ENCODE measurements around the gene DOCK3.

The DOCK3 gene, protein sequence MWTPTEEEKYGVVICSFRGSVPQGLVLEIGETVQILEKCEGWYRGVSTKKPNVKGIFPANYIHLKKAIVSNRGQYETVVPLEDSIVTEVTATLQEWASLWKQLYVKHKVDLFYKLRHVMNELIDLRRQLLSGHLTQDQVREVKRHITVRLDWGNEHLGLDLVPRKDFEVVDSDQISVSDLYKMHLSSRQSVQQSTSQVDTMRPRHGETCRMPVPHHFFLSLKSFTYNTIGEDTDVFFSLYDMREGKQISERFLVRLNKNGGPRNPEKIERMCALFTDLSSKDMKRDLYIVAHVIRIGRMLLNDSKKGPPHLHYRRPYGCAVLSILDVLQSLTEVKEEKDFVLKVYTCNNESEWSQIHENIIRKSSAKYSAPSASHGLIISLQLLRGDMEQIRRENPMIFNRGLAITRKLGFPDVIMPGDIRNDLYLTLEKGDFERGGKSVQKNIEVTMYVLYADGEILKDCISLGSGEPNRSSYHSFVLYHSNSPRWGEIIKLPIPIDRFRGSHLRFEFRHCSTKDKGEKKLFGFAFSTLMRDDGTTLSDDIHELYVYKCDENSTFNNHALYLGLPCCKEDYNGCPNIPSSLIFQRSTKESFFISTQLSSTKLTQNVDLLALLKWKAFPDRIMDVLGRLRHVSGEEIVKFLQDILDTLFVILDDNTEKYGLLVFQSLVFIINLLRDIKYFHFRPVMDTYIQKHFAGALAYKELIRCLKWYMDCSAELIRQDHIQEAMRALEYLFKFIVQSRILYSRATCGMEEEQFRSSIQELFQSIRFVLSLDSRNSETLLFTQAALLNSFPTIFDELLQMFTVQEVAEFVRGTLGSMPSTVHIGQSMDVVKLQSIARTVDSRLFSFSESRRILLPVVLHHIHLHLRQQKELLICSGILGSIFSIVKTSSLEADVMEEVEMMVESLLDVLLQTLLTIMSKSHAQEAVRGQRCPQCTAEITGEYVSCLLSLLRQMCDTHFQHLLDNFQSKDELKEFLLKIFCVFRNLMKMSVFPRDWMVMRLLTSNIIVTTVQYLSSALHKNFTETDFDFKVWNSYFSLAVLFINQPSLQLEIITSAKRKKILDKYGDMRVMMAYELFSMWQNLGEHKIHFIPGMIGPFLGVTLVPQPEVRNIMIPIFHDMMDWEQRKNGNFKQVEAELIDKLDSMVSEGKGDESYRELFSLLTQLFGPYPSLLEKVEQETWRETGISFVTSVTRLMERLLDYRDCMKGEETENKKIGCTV (N-terminal part only)

DNA sequence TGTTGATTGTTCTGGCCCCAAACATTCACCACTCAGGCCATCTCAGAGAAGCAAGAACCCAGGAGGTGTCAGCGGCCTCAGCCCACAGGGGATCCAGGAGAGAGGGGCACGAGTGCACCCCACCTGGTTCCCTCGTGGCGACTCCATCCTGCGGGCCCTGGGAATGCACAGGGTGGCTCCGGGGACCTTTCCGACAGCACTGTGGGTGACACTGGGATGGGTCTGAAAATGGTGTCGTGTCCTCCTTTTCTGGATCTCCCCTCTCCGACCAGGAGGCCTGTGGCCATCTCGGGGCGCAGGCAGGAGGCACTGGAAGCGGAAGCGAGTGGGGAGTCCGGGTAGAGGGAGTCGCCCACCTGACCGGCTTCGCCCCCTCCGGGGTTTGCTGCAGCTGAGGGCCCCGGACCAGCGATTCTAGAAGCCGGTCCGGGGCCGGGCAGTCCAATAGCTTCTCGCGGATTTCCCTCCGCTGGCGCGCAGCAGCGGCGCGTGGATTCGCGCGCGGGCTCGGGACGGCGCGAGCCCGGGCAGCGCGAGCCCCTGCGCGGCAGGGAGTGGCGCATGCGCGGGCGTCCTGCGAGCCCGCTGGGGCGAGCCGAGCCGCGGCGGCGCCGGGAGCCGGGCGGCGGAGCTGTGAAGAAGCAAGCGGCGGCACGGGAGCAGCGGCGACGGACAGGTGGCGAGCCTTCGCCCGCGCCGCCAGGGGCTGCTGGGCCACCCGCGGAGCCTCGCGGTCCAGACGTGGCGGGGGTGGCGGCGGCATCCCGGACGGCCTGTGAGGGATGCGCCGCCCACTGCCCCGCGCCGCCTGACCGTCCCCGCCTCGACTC, at the start of gene DOCK3:
Gene DOCK3 (plus strand): TSS at position 579 of the 830 bp plus-strand sequence. CDS start 337 bp downstream, outside the sequence.
- DNase-seq: peak; percentile 27

GRCh38 chr3:50625231-50626182, 49.2 kb upstream of the DOCK3 start:
- no peak for DNase-seq

- no peak for DNase-seq
Measured at GRCh38 chr3:50626401-50626800, 48.3 kb upstream of the DOCK3 start.

GRCh38 chr3:50627407-50628051, 47.2 kb upstream of the DOCK3 start:
- peak; percentile 55 for DNase-seq

GRCh38 chr3:50628601-50629000, 46.1 kb upstream of the DOCK3 start:
- DNase-seq: no peak

- no peak for DNase-seq
Measured at GRCh38 chr3:50630394-50630793, 44.3 kb upstream of the DOCK3 start.

- DNase-seq: no peak
Measured at GRCh38 chr3:50630877-50631276, 43.9 kb upstream of the DOCK3 start.

- DNase-seq: peak; percentile 45
Measured at GRCh38 chr3:50632450-50632849, 42.3 kb upstream of the DOCK3 start.

GRCh38 chr3:50633230-50633790, 41.4 kb upstream of the DOCK3 start:
- no peak for DNase-seq

DNA sequence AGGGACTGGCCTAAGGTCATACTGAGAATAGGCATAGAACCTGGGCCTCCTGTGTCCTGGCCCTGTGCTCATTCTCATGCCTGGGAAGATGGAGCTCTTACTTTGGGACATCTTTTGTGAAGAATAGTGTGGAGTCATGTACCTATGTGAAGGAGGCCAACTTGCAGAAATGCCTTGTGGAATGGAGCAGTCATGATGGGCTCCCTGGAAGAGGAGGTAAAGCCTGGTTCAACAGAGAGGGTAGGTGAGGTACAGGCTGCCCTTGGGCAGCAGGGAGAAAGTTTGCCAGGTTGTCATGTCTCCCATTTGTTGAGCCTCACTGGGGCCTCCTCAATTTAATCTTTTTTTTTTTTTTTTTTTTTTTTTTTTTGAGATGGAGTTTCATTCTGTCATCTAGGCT, 39.7 kb upstream of the DOCK3 start:
- no peak for DNase-seq

GRCh38 chr3:50637011-50637410, 37.7 kb upstream of the DOCK3 start:
- no peak for DNase-seq

- no peak for DNase-seq
Measured at GRCh38 chr3:50637945-50638344, 36.8 kb upstream of the DOCK3 start.

DNA sequence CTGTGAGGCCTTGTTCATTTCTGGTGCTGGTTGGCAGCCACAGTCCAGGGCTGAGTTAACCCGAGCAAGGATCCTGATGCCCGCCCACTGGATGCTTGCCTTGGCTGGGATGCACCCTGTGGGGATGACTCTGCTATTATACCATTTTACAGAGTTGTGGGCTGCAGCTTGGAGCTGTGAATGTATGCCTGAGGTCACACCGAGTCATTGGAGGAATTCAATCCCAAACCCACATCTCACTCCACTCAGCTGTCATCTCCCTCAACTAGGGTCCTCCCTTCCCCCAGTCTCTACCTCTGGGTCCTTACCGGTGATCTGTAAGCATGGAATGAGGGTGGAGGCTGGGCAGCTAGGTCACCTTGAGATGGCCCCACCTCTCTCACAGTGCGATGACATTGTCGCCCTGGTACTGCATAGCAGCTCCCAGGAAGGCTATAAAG, 35.7 kb upstream of the DOCK3 start:
- no peak for DNase-seq

GRCh38 chr3:50642382-50642781, 32.3 kb upstream of the DOCK3 start:
- DNase-seq: no peak

- DNase-seq: no peak
Measured at GRCh38 chr3:50644561-50644960, 30.2 kb upstream of the DOCK3 start.

- DNase-seq: no peak
Measured at GRCh38 chr3:50645378-50645777, 29.3 kb upstream of the DOCK3 start.

GRCh38 chr3:50648313-50648712, 26.4 kb upstream of the DOCK3 start:
- DNase-seq: no peak

GRCh38 chr3:50648944-50649343, 25.8 kb upstream of the DOCK3 start:
- no peak for DNase-seq

DNA sequence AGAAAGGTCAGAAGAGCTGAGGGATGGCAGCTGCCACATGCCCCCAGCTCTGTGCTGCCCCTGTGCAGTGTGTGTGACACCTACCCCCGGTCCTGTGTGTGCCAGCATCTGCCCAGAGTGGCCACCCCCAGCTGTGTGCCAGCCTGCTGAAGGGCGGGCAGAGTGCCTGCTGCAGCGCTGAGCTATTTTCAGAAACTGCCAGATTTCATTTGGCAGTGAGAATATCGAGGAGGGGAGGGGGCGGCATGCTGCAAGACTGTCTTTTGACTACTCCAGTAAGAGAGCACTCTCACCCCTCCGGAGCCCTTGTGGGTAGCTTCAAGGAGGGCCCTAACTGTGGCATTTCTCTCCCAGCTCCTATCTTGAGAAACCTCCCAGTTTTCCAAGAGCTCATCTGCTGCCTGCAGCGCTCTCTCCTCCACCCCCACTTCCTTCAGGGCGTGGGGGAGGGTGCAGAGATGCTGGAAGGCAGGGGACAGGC, 25.2 kb upstream of the DOCK3 start:
- DNase-seq: no peak

DNA sequence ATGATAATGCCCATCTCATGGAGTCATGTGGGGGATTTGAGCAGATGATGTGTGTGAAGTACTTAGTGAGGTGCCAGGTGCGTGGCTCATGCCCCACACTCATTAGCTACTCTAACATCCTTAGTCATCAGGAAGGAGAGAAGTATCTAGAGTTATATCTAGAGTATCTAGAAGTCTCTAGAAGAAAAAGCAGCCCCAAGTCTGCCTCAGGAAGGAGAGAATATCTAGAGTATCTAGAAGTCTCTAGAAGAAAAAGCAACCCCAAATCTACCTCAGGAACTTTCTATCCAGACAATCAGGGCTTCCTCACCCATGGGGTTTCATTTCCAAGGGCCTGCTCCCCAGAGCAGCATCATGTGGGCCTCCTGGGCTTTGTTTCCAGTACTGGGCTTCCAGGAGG, 24.7 kb upstream of the DOCK3 start:
- DNase-seq: no peak

Measured in hematopoietic multipotent progenitor cell treated with erythropoietin and hydrocortisone succinate and interleukin-3 and kit ligand, for 8 days (in vitro differentiated cells).